GM19438 (cell line): ENCODE data around the gene MIAT.

Experiments used
- ATAC-seq: cut with Tn5 transposase; IDR thresholded peaks from one replicate; pipeline ENCODE4 v1.9.1; 2021; ENCODE audit warnings: low read depth; ENCODE audit not compliant: unreplicated experiment

MIAT gene

DNA sequence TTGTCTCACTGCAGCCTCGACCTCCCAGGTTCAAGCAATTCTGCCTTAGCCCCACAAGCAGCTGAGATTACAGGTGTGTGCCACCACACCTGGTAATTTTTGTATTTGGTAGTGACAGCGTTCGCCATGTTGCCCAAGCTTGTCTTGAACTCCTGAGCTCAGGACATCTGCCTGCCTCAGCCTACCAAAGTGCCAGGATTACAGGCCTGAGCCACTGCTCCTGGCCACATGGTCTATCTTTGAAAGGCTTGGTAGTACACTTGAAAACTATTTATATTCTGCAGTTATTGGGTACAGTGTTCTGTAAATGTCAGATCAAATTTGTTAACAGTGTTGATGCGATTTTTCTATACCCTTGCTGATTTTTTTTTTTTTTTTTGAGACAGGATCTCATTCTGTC, 26.1 kb upstream of the MIAT start:
- ATAC-seq = no peak

DNA sequence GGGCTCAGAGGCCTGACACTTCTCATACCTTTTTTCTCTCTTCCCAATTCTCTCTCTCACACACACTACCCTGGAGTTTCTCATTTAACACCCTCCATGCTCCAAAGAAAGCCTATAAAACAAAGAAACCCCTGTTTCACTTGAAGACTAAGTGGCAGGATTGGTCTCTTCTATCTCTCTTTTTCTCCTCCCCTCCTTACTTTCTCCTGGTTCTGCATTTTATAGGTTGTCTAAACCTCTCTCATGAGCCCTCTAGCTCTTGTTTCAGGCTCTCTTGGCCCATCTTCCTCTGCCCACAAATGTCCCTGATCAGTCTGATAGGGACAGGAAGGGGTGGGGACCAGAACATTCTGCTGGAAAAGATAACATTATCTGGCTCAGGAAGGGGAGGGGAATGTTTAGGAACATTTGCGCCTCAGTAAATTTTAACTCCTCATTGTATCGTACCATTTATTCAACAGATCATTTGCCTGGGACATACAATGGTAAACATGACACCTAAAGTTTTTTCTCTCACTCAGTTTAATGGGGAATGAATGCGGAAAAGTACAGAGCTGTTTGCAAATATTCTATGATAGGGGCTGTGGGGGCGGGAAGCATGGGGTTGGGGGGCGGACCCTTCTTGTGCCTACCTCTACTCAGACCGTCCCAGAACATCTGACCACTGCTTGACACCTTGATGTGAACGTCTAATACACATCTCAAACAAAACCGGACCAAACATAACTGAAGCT, 24.8 kb upstream of the MIAT start:
- no peak for ATAC-seq

DNA sequence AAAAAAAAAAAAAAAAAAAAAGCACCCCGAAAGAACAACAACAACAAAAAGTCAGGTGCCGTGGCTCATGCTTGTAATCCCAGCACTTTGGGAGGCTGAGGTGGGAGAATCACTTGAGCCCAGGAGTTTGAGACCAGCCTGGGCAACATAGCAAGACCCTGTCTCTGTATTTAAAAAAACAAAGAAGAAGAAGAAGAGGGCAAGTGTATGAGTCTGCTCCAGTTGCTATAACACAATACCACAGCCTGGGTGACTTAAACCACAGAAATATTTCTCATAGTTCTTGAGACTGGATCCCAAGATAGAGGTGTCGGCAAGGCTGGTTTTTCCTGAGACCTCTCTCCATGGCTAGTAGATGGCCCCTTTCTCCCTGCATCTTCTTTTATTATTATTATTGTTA, 23.2 kb upstream of the MIAT start:
- ATAC-seq = no peak

DNA sequence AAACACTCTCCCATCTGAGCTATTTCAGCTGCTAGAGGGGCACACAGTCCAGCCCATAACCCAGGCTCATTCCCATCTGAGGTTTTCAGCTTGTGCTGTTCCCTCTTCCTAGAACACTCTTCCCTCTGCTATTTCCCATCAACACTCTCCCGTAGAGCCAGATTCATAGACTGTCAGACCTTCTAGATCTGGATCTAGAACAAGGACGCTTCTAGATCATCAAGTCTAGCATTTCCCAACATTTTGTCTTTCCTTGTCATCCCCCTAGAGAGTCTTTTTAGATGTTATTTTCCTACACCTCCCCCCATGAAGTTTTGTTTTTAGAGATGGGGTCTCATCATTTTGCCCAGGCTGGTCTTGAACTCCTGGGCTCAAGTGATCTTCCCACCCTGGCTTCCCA, 22.3 kb upstream of the MIAT start:
- ATAC-seq = no peak

DNA sequence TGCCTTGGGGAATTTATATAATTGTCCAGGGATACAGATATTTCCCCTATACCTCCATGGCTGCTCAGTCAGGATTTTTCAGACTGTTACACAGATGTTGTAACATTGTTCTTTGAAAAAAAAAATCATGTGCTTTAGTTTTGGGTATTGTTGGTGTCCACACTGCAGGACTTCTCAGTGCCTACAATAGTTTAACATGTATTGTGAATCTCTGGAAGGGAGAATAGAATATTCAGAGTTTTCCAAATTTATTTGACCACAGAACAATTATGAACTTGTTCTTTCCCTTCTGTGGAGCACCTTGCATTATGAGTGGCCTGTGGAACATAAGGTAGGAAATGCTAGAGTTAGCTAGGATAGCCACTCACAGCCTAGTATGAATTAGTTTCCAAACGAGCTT, 21.1 kb upstream of the MIAT start:
- ATAC-seq = no peak

DNA sequence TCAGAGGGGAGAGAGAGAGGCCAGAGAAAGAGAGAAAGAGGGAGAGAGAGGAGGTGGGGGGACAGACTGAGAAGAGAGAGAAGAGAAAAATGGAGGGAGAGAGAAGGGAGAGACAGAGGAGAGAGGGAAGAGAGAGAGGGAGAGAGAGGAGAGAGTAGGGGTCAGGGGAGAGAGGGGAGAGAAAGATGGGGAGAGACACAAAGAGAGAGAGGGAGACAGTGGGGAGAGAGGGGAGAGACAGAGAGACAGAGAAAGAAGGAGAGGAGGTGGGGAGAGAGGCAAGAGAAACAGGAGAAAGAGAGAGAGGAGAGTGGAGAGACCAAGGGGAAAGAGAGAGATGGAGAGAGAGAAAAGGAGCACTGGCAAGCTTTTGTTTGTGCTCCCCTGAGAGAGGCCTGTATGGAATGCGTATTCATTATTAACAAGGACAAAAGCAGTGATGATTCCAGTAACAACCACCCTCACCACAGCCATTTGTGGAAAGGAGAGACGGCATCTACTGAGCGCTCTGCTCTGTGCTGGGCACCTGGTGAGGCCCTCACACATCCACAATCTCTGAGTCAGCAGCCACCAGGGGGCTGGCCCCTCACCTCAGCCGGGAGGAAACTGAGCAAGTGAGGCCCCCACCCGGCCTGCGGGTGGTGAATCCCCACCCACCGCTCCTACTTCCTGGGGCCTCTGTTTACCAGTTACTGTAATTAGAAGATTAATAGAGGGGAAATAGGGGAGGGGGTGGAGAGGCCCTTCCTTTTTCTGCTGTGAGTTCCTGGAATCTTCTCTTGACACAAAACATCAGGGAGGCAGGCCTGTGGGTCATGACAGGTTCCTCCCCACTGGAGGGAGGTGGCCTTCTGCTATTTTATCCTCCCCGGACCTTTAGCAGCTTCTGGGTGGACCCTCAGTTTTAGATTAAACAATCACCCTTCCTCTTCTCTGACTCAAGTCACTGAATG, 14.6 kb upstream of the MIAT start:
- no peak for ATAC-seq

DNA sequence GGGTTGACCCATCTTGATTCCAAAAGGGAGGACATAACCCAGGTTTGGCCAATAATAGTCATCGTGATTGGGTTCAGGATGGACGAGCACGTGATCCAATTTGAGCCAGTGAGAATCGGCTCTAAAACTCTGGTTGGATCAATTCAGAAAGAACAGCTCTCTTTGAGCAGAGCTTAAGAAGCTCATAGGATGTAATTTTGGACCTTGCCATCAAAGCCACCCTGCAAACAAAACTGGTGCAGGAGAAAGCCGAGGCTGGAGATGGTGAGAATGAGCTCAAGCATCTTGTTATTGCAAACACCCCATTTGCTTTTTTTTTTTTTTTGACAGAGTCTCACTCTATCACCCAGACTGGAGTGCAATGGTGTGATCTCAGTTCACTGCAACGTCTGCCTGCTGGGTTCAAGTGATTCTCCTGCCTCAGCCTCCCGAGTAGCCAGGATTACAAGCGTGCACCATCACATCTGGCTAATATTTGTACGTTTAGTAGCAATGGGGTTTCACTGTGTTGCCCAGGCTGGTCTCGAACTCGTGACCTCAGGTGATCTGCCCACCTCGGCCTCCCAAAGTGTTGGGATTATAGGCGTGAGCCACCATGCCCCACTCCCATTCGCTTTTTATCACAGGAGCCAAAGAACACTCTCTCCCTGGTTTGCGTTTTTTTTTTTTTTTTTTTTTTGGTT, 13.8 kb upstream of the MIAT start:
- ATAC-seq = no peak

DNA sequence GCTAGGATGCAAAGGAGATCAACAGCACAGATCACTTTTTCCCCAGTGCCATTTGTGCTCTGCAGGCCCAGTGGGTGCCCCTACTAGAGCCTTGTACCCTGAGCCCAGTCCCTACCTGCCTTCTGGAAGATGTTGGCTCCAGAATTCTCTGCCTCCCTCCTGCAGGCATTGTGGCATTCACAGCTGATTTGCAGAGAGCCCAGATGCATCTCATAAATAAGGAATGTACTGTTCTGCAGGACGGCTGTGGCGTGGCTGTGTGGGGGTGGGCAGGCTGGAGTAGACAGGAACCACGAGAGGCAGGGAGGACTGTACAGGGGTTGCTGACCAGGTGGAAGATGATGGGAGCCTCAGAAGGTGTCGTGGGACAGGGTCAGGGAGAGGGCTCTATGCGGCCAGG, 11.2 kb upstream of the MIAT start:
- ATAC-seq = no peak

DNA sequence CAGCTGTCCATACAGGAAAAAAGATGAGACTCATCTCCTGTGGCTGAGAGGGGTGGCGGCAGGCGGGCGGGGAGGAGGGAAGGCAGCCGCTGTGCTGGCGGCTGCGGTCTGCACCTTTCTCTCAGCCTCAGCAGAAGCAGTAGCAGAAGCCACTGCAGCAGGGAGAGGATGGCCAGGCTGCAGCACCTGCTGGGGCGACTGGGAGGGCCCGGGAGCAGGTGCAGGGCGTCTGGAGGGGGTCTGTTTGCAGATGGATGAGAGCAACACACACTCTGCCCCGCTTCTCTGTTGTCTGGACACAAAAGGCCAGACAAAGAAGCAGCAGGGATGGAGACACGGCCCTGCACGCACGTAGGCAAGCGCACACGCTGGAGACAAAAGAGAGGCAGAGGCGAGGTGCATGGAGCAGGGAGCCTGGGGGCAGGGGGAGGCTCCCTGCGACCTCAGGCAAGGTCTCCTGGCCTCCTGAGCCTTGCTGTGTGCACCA, 9.3 kb upstream of the MIAT start:
- ATAC-seq = no peak

DNA sequence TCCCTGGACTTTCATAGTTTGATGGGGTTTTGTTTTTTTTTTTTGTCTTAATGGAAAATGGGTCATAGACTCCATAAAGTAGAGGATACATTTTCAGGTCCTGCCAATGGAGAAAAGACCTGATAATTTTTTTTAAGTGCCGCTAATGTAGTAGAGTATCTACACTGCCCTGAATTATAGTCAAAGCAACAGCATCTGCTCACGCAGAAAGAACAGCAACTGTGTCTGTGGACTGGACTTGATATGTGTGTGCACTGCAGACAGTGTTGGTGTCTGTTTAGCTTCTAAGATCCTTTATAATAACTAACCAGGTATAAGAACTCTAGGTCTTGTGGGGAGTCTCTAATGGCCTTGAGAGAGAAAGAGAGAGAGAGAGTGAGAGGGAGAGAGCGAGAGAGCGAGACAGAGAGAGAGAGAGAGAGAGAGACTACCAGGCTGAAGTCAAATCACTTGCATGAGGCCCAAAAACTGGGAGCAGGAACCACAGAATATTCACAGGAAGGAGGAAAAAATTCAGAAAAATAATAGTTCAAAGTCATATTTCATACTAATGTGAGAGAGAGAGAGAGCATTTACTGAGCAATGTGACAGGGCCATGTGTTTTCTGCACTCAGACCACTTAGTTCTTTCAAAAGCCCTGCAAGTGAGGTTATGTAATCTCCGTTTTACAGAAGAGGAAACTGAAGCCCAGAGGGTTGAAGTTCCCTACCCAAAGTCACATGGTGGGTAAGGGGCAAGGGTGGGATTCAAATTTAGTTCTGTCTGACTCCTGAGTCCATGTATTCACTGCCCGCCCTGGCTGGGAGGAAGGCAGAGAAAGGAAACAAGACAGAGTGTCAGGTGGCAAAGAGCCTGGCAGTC, 8.6 kb upstream of the MIAT start:
- no peak for ATAC-seq

DNA sequence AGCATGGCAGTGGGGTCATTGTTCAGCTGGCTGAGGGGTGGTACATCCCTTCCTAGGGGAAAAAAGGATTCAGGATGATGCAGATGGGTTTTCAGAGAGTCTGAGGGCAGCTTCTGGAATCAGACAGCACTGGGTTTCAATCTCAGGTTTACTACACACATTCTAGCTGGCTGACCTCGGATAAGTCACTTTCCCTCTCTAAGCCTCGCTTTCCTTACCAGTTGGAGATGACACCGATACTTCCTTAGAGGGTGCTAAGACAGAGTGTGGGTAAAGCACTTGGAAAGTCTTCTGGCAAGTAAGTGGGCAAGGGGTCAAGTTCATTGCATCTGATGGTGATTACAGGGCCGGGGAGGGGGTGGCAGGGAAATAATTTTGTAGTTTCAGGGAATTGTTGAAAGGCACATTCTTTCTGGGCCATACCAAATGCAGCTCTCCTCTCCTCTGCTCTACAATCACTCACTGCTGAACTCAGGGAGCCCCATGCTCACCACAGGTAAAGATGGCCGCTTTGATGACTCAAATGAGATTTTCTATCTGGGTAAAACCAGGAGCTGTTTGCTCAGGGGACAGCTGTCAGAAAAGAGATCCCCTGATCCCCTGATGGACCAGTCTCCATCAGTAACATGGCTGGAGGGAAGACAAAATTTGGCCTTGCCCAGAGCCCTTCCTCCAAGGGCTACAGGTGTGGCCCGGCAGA, 6.5 kb upstream of the MIAT start:
- no peak for ATAC-seq

DNA sequence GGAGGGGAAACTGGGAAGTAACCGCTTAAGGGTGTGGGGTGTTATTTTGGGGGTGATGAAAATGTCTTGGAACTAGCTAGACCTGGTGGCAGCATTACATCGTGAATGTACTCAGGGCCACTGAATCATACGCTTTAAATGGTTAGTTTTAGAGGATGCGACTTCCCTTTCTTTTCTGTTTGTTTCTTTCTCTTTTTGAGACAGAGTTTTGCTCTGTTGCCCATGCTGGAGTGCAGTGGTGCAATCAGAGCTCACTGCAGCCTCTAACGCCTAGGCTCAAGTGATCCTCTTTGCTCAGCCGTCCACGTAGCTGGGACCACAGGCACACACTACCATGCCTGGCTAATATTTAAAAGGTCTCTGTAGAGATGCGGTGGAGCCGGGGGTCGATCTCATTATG, 5.6 kb upstream of the MIAT start:
- ATAC-seq = no peak

DNA sequence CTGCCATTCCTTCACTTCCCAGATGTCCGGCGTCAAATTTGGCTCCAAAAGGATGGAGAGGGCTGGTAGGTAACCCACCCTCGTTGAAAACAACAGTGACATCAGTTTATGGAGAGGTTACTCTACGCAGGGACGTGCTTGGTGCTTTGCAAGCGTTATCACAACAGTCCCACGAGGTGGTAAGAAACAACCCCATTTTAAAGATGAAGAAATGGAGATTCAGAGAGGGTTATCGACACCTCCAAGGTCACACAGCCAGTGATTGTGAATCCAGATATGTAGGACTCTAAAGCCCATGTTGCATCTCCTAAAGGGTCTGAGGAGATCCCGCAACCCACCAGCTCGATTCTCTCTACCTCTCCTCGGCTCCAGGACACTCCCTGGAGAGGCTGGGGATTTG, 773 bp downstream of the MIAT start:
- ATAC-seq = no peak

DNA sequence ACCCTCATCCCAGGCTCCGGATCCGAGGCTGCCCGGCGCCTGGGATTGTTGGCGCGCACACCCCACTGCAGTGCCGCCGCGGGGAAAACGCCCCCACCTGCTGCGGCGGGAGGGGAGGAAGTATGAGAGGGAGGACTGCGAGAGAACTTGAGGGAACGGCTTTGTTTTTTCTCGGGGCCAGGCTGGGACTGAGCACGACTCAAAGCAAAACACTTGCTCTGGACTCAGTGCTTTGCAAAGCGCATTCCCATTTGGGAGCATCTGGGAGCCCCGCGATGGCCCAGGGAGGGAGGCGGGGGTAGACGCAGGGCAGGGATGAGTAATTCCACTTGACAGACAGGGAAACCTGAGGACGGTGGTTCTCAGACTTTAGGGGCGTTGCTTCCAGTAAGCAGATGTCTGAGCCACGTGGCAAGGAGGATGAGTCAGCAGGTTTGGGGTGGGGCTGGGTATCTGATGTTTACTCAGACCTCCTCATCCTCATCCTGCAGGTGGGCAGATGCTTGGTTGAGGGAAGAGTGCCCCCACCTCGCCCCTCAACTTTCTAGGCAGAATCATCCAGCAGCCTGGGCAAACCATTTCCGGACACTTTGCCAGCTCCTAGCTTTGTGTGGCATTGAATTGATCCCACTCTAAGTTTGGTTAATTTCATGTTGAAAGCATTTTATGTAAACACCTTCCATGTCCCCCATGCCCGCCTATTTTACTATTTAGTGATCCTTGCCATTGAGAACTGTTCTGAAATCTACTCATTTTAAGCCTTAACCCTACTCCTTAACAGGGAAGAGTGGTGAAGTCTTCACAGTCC, 1.5 kb downstream of the MIAT start:
- ATAC-seq = no peak

DNA sequence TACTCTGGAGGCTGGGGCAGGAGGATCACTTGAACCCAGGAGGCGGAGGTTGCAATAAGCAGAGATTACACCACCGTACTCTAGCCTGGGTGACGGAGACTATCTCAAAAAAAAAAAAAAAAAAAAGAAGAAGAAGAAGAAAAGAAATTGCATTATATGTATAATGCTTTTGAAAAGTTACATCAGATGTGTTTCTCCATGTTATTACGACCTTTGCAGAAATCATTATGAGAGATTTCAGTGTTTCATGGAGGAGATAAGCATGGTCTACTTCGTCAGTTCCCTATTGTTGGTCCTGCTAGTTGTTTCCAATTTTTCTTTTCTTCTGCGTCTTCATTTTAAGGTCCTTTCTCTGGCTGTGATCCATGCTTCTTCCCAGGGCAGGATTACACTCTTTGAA, 3.0 kb downstream of the MIAT start:
- no peak for ATAC-seq

DNA sequence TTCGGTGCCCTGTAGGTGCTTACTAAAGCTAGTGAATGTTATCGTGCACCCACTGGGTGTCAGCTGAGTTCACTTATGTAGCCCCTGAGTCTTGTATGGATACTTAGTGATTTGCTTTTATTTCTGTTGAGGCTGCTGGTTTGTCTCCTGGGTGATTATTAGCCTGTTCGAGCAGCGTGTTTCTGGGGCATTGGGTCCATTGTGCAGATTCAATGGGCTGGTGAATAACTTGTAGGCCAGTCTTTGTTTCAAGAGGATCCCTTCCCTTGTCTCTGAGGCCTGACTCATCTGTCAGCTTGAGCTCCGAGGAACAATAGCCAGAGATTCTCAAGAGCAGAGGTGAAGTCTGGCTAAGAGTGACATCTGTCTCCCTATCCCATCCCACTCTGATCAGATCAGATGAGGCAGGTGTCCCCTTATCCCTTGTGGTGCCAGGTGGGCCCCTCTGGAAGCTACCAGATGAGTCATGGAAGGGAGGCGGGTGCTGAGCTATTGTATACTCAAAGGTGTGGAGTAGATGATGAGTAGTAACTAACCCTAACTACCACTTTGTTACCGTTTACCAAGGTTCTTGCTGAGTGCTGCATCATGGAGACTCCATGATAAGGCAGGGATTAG, 3.7 kb downstream of the MIAT start:
- ATAC-seq = no peak

DNA sequence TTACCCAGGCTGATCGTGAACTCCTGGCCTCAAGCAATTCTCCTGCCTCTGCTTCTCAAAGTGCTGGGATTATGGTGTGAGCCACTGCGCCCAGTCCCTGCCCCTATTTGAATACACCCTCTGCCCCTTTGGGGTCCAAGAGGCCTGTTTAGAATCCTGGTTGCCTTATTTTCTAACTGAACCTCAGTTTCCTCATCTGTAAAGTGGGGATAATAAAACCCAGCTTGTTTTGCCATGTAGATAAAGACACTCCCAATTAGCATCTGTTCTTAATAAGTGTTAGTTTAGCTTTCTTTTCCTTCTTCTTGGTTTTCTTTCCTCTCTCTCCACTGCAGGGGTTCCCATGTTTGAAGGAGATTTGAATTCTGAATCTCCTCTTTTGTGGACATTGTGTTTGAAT, 4.8 kb downstream of the MIAT start:
- no peak for ATAC-seq

DNA sequence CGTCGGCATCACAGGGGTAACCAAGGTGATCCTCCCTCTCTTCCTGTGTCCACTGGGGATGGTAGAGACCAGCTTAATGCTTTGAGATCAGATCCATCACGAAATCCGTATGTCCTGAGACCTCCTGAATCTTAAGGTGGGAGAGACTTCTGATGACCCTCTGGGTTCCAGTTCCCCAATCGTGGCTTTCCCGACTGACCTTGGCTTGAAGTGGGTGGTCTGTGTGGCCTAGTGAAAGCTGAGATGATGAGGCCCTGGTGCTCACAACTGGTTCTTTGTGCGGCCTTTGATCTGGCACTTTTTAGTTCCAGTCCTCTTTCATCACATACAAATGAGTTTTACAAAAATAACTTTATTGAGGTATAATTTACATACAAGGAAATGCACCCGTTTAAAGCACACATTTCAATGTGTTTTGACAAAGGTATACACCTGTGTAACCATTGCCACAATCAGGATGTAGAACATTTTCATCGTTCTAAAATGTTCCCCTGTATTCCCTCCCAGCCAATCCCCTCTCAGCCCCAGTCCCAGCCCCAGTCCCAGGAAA, 6.1 kb downstream of the MIAT start:
- no peak for ATAC-seq
